HUES48 (cell line): ENCODE data around the gene PGAM2.

Experiments
- H3K27ac ChIP-seq: one replicate; pipeline ENCODE4 v1.7.0; 2013; ENCODE audit warnings: low read depth, low read length, inconsistent platforms
- H3K27me3 ChIP-seq: 2 replicates; pipeline ENCODE4 v1.6.1; 2013; ENCODE audit warnings: mild to moderate bottlenecking, low read length; ENCODE audit not compliant: control insufficient read depth, insufficient read depth
- H3K36me3 ChIP-seq: 2 replicates; pipeline ENCODE4 v1.6.1; 2013; ENCODE audit warnings: low read length; ENCODE audit not compliant: control insufficient read depth, insufficient read depth
- H3K4me1 ChIP-seq: 2 replicates; pipeline ENCODE4 v1.6.1; 2013; ENCODE audit warnings: mild to moderate bottlenecking, low read length; ENCODE audit not compliant: control insufficient read depth, insufficient read depth
- H3K4me3 ChIP-seq: 2 replicates; pipeline ENCODE4 v1.5.1; 2013; ENCODE audit warnings: mild to moderate bottlenecking, low read depth, low read length
- H3K9ac ChIP-seq: 2 replicates; pipeline ENCODE4 v1.6.1; 2013; ENCODE audit warnings: mild to moderate bottlenecking, low read depth, low read length, moderate library complexity
- H3K9me3 ChIP-seq: 2 replicates; pipeline ENCODE4 v1.6.1; 2013; ENCODE audit warnings: low read length; ENCODE audit not compliant: control insufficient read depth, insufficient read depth

The PGAM2 gene

GRCh38 chr7:44065431-44066110 lies at the start of gene PGAM2:
Gene PGAM2 (minus strand): TSS chr7:44065567. CDS start chr7:44065529, 38 bp downstream.
- Histone ChIP-seq H3K4me1 (peaks cover 28% of the 10 kb centered on the region), H3K27me3 (peaks cover 21% of the 10 kb centered on the region), H3K4me3 (no peak within 1 kb of the TSS), H3K9me3 (no peaks in the 10 kb centered on the region), H3K9ac (no peak within 1 kb of the TSS), H3K36me3 (peaks cover 17% of the 10 kb centered on the region; the same call in 1 of the 2 replicates), H3K27ac (peak within 1 kb of the TSS; percentile 34)

GRCh38 chr7:44114586-44115310 lies 49.4 kb upstream of the PGAM2 start:
- no peaks in the 10 kb centered on the region for H3K9me3 ChIP-seq
- H3K27me3 ChIP-seq = no peaks in the 10 kb centered on the region
- peaks cover 82% of the 10 kb centered on the region for H3K36me3 ChIP-seq
- H3K27ac ChIP-seq = no peak overlapping the region
- H3K4me1 ChIP-seq = no peaks in the 10 kb centered on the region
- H3K9ac ChIP-seq = no peak overlapping the region
- no peak overlapping the region for H3K4me3 ChIP-seq

- H3K9me3 ChIP-seq = no peaks in the 10 kb centered on the region
- H3K27ac ChIP-seq = no peak overlapping the region
- no peak overlapping the region for H3K9ac ChIP-seq
- H3K36me3 ChIP-seq = peaks cover 77% of the 10 kb centered on the region
- no peaks in the 10 kb centered on the region for H3K27me3 ChIP-seq
- H3K4me3 ChIP-seq = no peak overlapping the region
- H3K4me1 ChIP-seq = no peaks in the 10 kb centered on the region
Measured at GRCh38 chr7:44113764-44114354, 48.5 kb upstream of the PGAM2 start.

GRCh38 chr7:44112997-44113763 lies 47.8 kb upstream of the PGAM2 start:
- H3K4me1 ChIP-seq = no peaks in the 10 kb centered on the region
- H3K27ac ChIP-seq = no peak overlapping the region
- no peaks in the 10 kb centered on the region for H3K9me3 ChIP-seq
- no peak overlapping the region for H3K9ac ChIP-seq
- no peak overlapping the region for H3K4me3 ChIP-seq
- peaks cover 74% of the 10 kb centered on the region for H3K36me3 ChIP-seq
- no peaks in the 10 kb centered on the region for H3K27me3 ChIP-seq

- Histone ChIP-seq H3K9me3 (no peaks in the 10 kb centered on the region), H3K27me3 (no peaks in the 10 kb centered on the region), H3K36me3 (peaks cover 66% of the 10 kb centered on the region), H3K9ac (no peak overlapping the region), H3K4me3 (no peak overlapping the region), H3K27ac (no peak overlapping the region), H3K4me1 (no peaks in the 10 kb centered on the region)
Measured at GRCh38 chr7:44112231-44112996, 47.0 kb upstream of the PGAM2 start.

GRCh38 chr7:44111761-44112160 lies 46.4 kb upstream of the PGAM2 start:
- Histone ChIP-seq H3K4me3 (no peak overlapping the region), H3K9me3 (no peaks in the 10 kb centered on the region), H3K27me3 (no peaks in the 10 kb centered on the region), H3K27ac (no peak overlapping the region), H3K4me1 (no peaks in the 10 kb centered on the region), H3K9ac (no peak overlapping the region), H3K36me3 (peaks cover 59% of the 10 kb centered on the region)

GRCh38 chr7:44110719-44111635 lies 45.6 kb upstream of the PGAM2 start:
- Histone ChIP-seq H3K36me3 (peaks cover 52% of the 10 kb centered on the region), H3K27ac (no peak overlapping the region), H3K27me3 (no peaks in the 10 kb centered on the region), H3K4me3 (no peak overlapping the region), H3K4me1 (no peaks in the 10 kb centered on the region), H3K9ac (no peak overlapping the region), H3K9me3 (no peaks in the 10 kb centered on the region)

- Histone ChIP-seq H3K4me1 (peaks cover 6% of the 10 kb centered on the region; the same call in 1 of the 2 replicates), H3K4me3 (no peak overlapping the region), H3K9ac (no peak overlapping the region), H3K27me3 (peaks cover 7% of the 10 kb centered on the region; the same call in 1 of the 2 replicates), H3K9me3 (no peaks in the 10 kb centered on the region), H3K36me3 (peaks cover 42% of the 10 kb centered on the region), H3K27ac (no peak overlapping the region)
Measured at GRCh38 chr7:44109991-44110390, 44.6 kb upstream of the PGAM2 start.

GRCh38 chr7:44108768-44109750 lies 43.7 kb upstream of the PGAM2 start:
- Histone ChIP-seq H3K4me1 (peaks cover 8% of the 10 kb centered on the region; the same call in 1 of the 2 replicates), H3K27me3 (peaks cover 9% of the 10 kb centered on the region; the same call in 1 of the 2 replicates), H3K36me3 (peaks cover 32% of the 10 kb centered on the region), H3K4me3 (no peak overlapping the region), H3K9me3 (no peaks in the 10 kb centered on the region), H3K9ac (no peak overlapping the region), H3K27ac (no peak overlapping the region)
